B cell (primary cell): Measurements from ENCODE around the gene TRAM2. TPM values are rescaled to one million over a fixed set of nuclear protein-coding genes. Genes with fewer than 3 reads are reported as not detected.

Experiments used
- ATAC-seq: fragments of 200-7000 bp; cut with Tn5 transposase; one replicate; pipeline ENCODE4 v1.10.0; 2021; ENCODE audit warnings: low read depth, mild to moderate bottlenecking, moderate number of reproducible peaks, moderate library complexity
- CTCF ChIA-PET: fragments of 350-600 bp; sonication (Branson Sonifier 250); formaldehyde crosslinking; loops from one replicate; lab custom pipeline; 2021; ENCODE audit warnings: antibody characterized with exemption, inconsistent platforms; lab: Charles Lee
- POLR2A ChIA-PET: fragments of 350-600 bp; sonication (Branson Sonifier 250); formaldehyde crosslinking; loops from one replicate; lab custom pipeline; 2021; ENCODE audit warnings: antibody characterized with exemption; lab: Charles Lee
- DNase-seq: peaks from one replicate; pipeline ENCODE4 v3.0.0; 2013
- H2AFZ ChIP-seq: 2 replicates; pipeline ENCODE4 v1.6.1; 2012; ENCODE audit warnings: mild to moderate bottlenecking, low read depth, low read length; ENCODE audit not compliant: insufficient read depth, poor library complexity, severe bottlenecking
- H3K27ac ChIP-seq, 2 donors: 1 replicate in 1 of 2; 2 replicates in 1 of 2; pipeline ENCODE4 v1.5.1; 2012 to 2013; ENCODE audit warnings: low read length in 2 of 2, mild to moderate bottlenecking in 2 of 2, moderate library complexity in 1 of 2
- H3K27me3 ChIP-seq, 4 experiments: fragments of 200-600 bp in 1 of 4; sonication (generic) in 1 of 4; replicated peaks in 1 of 4; 1 replicate in 2 of 4; 2 replicates in 2 of 4; pipeline versions ENCODE4 v1.6.1 to v1.7.0; 2013 to 2016; ENCODE audit warnings: low read length in 3 of 4, mild to moderate bottlenecking in 2 of 4, mixed read lengths in 1 of 4, moderate library complexity in 1 of 4; ENCODE audit not compliant: insufficient read depth in 4 of 4, control insufficient read depth in 3 of 4; ENCODE audit errors: control extremely low read depth in 1 of 4
- H3K36me3 ChIP-seq, 2 experiments: replicated peaks in 1 of 2; 1 replicate in 1 of 2; 2 replicates in 1 of 2; pipeline versions ENCODE4 v1.6.1 to v1.7.1; 2013; ENCODE audit warnings: low read length in 1 of 2; ENCODE audit not compliant: insufficient read depth in 2 of 2, control insufficient read depth in 1 of 2; ENCODE audit errors: control extremely low read depth in 1 of 2, extremely low read depth in 1 of 2
- H3K4me1 ChIP-seq, 2 donors: fragments of 200-600 bp in 1 of 2; sonication (generic) in 1 of 2; 1 replicate in 1 of 2; 2 replicates in 1 of 2; pipeline versions ENCODE4 v1.5.1 to v1.6.1; 2013 to 2017; ENCODE audit warnings: low read length in 2 of 2; ENCODE audit not compliant: control insufficient read depth in 2 of 2, insufficient read depth in 2 of 2
- H3K4me2 ChIP-seq: replicated peaks from 2 replicates; pipeline ENCODE3; 2012; ENCODE audit warnings: mild to moderate bottlenecking, low read depth, low read length; ENCODE audit not compliant: poor library complexity, severe bottlenecking
- H3K4me3 ChIP-seq, 5 experiments: fragments of 200-600 bp in 1 of 5; sonication (generic) in 1 of 5; 1 replicate in 3 of 5; 2 replicates in 2 of 5; pipeline versions ENCODE4 v1.5.1 to v1.7.0; 2011 to 2016; ENCODE audit warnings: low read length in 4 of 5, mild to moderate bottlenecking in 4 of 5, low read depth in 2 of 5, control low read depth in 1 of 5, moderate library complexity in 1 of 5; ENCODE audit not compliant: insufficient read depth in 1 of 5; ENCODE audit errors: control extremely low read depth in 1 of 5, extremely low read depth in 1 of 5
- H3K79me2 ChIP-seq: fragments of 200-600 bp; sonication (generic); one replicate; pipeline ENCODE4 v1.6.0; 2016; ENCODE audit warnings: low read length; ENCODE audit not compliant: control insufficient read depth, insufficient read depth
- H3K9ac ChIP-seq: fragments of 200-600 bp; sonication (generic); 2 replicates; pipeline ENCODE4 v1.6.1; 2017; ENCODE audit warnings: mild to moderate bottlenecking, low read length, moderate library complexity
- H3K9me3 ChIP-seq, 3 donors: one replicate each; pipeline versions ENCODE4 v1.6.1 to v1.7.1; 2013; ENCODE audit warnings: low read length in 2 of 3; ENCODE audit not compliant: control insufficient read depth in 2 of 3, insufficient read depth in 1 of 3; ENCODE audit errors: control extremely low read depth in 1 of 3
- H4K20me1 ChIP-seq: 2 replicates; pipeline ENCODE4 v1.6.0; 2012; ENCODE audit warnings: mild to moderate bottlenecking, low read length; ENCODE audit not compliant: insufficient read depth, control insufficient read depth, poor library complexity, severe bottlenecking
- H3K27ac Mint-ChIP-seq: one replicate; pipeline ENCODE4 v1.8.0; 2021; ENCODE audit warnings: mixed read lengths
- H3K27me3 Mint-ChIP-seq: one replicate; pipeline ENCODE4 v1.8.0; 2021; ENCODE audit warnings: mixed read lengths
- H3K4me1 Mint-ChIP-seq: one replicate; pipeline ENCODE4 v1.8.0; 2021; ENCODE audit warnings: mixed read lengths
- H3K4me3 Mint-ChIP-seq: one replicate; pipeline ENCODE4 v1.8.0; 2021; ENCODE audit warnings: mixed read lengths
- H3K9me3 Mint-ChIP-seq: one replicate; pipeline ENCODE4 v1.8.0; 2022; ENCODE audit warnings: mixed read lengths; ENCODE audit not compliant: insufficient read depth
- CTCF ChIP-seq: fragments of 200-600 bp; IDR thresholded peaks from one replicate; pipeline ENCODE4 v1.8.0; 2022; ENCODE audit warnings: antibody characterized with exemption, mild to moderate bottlenecking
- EZH2 ChIP-seq: IDR thresholded peaks from 2 replicates; pipeline ENCODE4 v1.6.1; 2012; ENCODE audit warnings: borderline replicate concordance, low read depth, mild to moderate bottlenecking, moderate library complexity, low read length; ENCODE audit not compliant: insufficient read depth, poor library complexity, severe bottlenecking
- WGBS: methylation state at CpG from one replicate; pipeline ENCODE4 v1.1.5; 2013; ENCODE audit warnings: missing lambda C conversion rate; ENCODE audit not compliant: insufficient coverage; 5-methylcytosine and 5-hydroxymethylcytosine counted together
- intact Hi-C: fragments of 100-400 bp; cut with micrococcal nuclease; formaldehyde crosslinking; loops from one replicate; pipeline ENCODE4 v1.10.0; 2022
- polyA plus RNA-seq: library from polyadenylated mRNA; depleted of rRNA; stranded (reverse); fragments of >200 nt; gene quantifications from 2 replicates; pipeline ENCODE4 v1.2.3, GENCODE V29; 2012
- total RNA-seq, 2 donors: library from RNA; stranded (reverse); fragments of 120-200 nt in 1 of 2; gene quantifications; 1 replicate in 1 of 2; 2 replicates in 1 of 2; pipeline versions ENCODE4 v1.2.3 to v1.2.4, GENCODE V29; 2013 to 2022

The TRAM2 gene
- total and polyA plus RNA-seq, 2 donors (not counting 1 experiment from before 2014, with no cell fraction given) = 9.0 to 13.3 TPM

DNA sequence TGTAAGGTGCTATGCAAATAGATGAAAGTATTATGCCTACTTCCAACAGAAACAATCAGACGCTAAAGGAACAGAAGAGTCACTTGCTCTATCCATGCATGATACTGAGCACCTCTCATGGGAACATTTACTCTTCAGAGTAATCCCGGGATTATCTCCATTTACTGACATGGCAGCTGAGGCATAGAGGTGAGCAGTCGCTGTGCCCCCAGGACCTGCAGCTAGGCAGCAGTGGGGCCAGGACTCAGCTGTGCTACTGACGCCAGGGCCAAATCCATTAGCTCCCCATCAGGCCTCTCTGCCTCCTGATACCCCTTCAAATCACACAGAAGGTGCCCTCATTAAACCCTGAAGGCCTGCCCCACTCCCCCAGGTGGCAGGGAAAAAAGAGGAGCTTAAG lies 51.9 kb downstream of the TRAM2 start:
- Histone ChIP-seq H3K4me2 (no peak overlapping the region), H3K27ac (no peak overlapping the region), H3K4me1 (no peaks in the 10 kb centered on the region), H2AFZ (no peak overlapping the region), H3K79me2 (no peaks in the 10 kb centered on the region), H3K27me3 (no peaks in the 10 kb centered on the region), H3K9ac (no peak overlapping the region), H4K20me1 (no peaks in the 10 kb centered on the region), H3K9me3 (no peaks in the 10 kb centered on the region), H3K36me3 (peaks cover 0 to 5% of the 10 kb centered on the region in 2 experiments), H3K4me3 (no peak overlapping the region)
- Mint-ChIP-seq H3K4me1 (peaks cover 3% of the 10 kb centered on the region), H3K9me3 (no peaks in the 10 kb centered on the region), H3K27me3 (no peaks in the 10 kb centered on the region), H3K4me3 (no peak overlapping the region), H3K27ac (no peak overlapping the region)
- TF ChIP-seq CTCF (no peak), EZH2 (no peak)
- CTCF ChIA-PET = no interaction called here
- DNase-seq (no peak), ATAC-seq (no peak)
- POLR2A ChIA-PET = no interaction called here
- intact Hi-C loops = no loop called here
- 95% methylated on average over 4 of the region's 4 CpGs for WGBS

GRCh38 chr6:52523378-52524142 lies 53.3 kb downstream of the TRAM2 start:
- POLR2A ChIA-PET = no interaction called here

More at GRCh38 chr6:52523378-52524142, 53.3 kb downstream of the TRAM2 start:
- Mint-ChIP-seq H3K27ac (no peak overlapping the region), H3K27me3 (no peaks in the 10 kb centered on the region), H3K9me3 (no peaks in the 10 kb centered on the region), H3K4me3 (no peak overlapping the region), H3K4me1 (peaks cover 2% of the 10 kb centered on the region)
- 90% methylated on average over 3 of the region's 6 CpGs for WGBS
- no peak for ATAC-seq
- no peak overlapping the region for H3K4me3 ChIP-seq
- H3K27ac ChIP-seq = no peak overlapping the region
- H4K20me1 ChIP-seq = no peaks in the 10 kb centered on the region
- no peak overlapping the region for H3K9ac ChIP-seq
- no peaks in the 10 kb centered on the region for H3K27me3 ChIP-seq
- no peak for TF ChIP-seq EZH2
- no peak for TF ChIP-seq CTCF
- H3K36me3 ChIP-seq = peaks cover 0 to 3% of the 10 kb centered on the region in 2 experiments
- no peaks in the 10 kb centered on the region for H3K4me1 ChIP-seq
- intact Hi-C loops = no loop called here
- H3K9me3 ChIP-seq = no peaks in the 10 kb centered on the region
- CTCF ChIA-PET = no interaction called here
- no peaks in the 10 kb centered on the region for H3K79me2 ChIP-seq
- DNase-seq = no peak
- no peak overlapping the region for H2AFZ ChIP-seq
- H3K4me2 ChIP-seq = no peak overlapping the region
